Neutrophil (primary cell): ENCODE results near the gene PLPPR2.

Source experiments
- H3K27ac ChIP-seq: fragments of 200-600 bp; sonication (generic); 2 replicates; pipeline ENCODE4 v1.5.1; 2016; ENCODE audit warnings: mild to moderate bottlenecking, moderate library complexity
- H3K27me3 ChIP-seq: fragments of 200-600 bp; sonication (generic); 2 replicates; pipeline ENCODE4 v1.6.0; 2016; ENCODE audit warnings: mild to moderate bottlenecking
- H3K36me3 ChIP-seq: fragments of 200-600 bp; sonication (generic); 2 replicates; pipeline ENCODE4 v1.5.1; 2017
- H3K4me1 ChIP-seq, 2 experiments: fragments of 200-600 bp in 1 of 2; sonication (generic) in 1 of 2; 1 replicate in 1 of 2; 2 replicates in 1 of 2; pipeline versions ENCODE4 v1.5.1 to v1.6.1; 2013 to 2016; ENCODE audit warnings: low read depth in 1 of 2, low read length in 1 of 2, mild to moderate bottlenecking in 1 of 2, moderate library complexity in 1 of 2; ENCODE audit not compliant: control insufficient read depth in 1 of 2, insufficient read depth in 1 of 2
- H3K4me3 ChIP-seq, 2 experiments: fragments of 200-600 bp in 1 of 2; sonication (generic) in 1 of 2; 1 replicate in 1 of 2; 2 replicates in 1 of 2; pipeline ENCODE4 v1.5.1; 2013 to 2016; ENCODE audit warnings: low read depth in 1 of 2, low read length in 1 of 2, mild to moderate bottlenecking in 1 of 2, moderate library complexity in 1 of 2
- H3K9me3 ChIP-seq: fragments of 200-600 bp; sonication (generic); 2 replicates; pipeline ENCODE4 v1.5.1; 2016
- TF ChIP-seq, protein P1 (sequence below): fragments of 200-600 bp; sonication (generic); IDR thresholded peaks from 2 replicates; pipeline ENCODE4 v1.5.1; 2016; ENCODE audit warnings: antibody characterized with exemption

Gene PLPPR2

DNA sequence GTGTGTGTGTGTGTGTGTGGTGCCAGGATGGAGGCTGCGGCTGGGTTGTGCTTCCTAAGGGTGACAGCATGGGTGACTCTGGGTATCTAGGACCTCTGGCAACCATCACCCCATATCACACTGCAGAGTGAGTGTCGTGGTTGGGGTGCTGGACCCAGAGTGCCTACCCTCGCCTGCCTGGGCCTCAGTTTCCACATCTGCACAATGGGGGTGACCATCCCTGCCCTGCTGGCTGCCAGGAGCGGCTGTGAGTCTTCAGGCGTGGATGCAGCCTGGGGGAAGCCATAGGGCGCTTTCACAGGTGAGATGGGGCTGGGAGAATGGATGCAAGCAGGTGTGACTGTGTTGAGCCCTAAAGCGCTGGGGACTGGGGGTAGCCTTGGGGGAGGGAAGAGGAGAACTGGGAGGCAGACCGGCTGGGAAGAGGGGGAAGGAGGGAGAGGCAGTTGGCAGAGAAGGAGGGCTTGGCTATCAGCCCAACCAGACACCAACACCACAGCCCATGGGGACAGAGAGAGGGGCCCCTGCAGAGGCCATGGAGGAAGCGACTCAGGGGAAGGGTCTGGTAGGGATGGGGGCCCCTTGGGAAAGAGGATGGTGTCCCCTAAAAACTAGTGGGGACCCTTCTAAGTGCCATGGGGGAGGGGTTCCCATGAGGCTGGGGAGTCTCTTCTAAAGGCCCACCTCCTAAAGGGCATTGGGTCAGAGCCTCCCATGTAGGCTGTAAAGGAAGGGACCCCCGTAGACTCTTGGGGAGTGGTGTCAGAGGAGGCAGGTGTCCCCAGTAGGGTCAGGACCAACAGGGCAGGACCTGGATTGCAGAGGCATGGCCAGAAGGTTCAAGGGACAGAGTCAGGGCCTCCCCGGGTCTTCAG is 1.7 kb downstream of the PLPPR2 start:
- Histone ChIP-seq H3K27me3 (no peaks in the 10 kb centered on the region), H3K36me3 (peaks cover 42% of the 10 kb centered on the region), H3K4me1 (peaks cover 39 to 40% of the 10 kb centered on the region in 2 experiments), H3K27ac (peak overlapping the region; percentile 6), H3K9me3 (no peaks in the 10 kb centered on the region), H3K4me3 (peak overlapping the region; percentile 85 to 99)
- TF ChIP-seq, protein P1, sequence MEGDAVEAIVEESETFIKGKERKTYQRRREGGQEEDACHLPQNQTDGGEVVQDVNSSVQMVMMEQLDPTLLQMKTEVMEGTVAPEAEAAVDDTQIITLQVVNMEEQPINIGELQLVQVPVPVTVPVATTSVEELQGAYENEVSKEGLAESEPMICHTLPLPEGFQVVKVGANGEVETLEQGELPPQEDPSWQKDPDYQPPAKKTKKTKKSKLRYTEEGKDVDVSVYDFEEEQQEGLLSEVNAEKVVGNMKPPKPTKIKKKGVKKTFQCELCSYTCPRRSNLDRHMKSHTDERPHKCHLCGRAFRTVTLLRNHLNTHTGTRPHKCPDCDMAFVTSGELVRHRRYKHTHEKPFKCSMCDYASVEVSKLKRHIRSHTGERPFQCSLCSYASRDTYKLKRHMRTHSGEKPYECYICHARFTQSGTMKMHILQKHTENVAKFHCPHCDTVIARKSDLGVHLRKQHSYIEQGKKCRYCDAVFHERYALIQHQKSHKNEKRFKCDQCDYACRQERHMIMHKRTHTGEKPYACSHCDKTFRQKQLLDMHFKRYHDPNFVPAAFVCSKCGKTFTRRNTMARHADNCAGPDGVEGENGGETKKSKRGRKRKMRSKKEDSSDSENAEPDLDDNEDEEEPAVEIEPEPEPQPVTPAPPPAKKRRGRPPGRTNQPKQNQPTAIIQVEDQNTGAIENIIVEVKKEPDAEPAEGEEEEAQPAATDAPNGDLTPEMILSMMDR: no peak

DNA sequence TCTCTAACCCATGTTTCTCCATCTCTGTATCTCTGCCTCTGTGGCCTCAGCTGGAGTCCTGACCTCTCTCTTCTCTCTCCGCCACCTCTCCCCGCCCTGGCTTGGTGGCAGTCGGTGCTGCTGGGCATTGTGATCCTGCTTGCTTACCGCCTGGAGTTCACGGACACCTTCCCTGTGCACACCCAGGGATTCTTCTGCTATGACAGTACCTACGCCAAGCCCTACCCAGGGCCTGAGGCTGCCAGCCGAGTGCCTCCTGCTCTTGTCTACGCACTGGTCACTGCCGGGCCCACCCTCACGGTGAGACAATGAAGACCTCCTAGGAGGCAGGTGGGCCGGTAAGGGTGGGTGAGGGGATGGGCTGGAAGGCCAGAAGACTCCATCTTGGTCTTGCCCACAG is 4.2 kb downstream of the PLPPR2 start:
- no peaks in the 10 kb centered on the region for H3K9me3 ChIP-seq
- H3K27ac ChIP-seq: no peak overlapping the region
- TF ChIP-seq, protein P1: no peak
- peaks cover 68% of the 10 kb centered on the region for H3K36me3 ChIP-seq
- no peak overlapping the region for H3K4me3 ChIP-seq
- peaks cover 39 to 40% of the 10 kb centered on the region in 2 experiments for H3K4me1 ChIP-seq
- no peaks in the 10 kb centered on the region for H3K27me3 ChIP-seq

DNA sequence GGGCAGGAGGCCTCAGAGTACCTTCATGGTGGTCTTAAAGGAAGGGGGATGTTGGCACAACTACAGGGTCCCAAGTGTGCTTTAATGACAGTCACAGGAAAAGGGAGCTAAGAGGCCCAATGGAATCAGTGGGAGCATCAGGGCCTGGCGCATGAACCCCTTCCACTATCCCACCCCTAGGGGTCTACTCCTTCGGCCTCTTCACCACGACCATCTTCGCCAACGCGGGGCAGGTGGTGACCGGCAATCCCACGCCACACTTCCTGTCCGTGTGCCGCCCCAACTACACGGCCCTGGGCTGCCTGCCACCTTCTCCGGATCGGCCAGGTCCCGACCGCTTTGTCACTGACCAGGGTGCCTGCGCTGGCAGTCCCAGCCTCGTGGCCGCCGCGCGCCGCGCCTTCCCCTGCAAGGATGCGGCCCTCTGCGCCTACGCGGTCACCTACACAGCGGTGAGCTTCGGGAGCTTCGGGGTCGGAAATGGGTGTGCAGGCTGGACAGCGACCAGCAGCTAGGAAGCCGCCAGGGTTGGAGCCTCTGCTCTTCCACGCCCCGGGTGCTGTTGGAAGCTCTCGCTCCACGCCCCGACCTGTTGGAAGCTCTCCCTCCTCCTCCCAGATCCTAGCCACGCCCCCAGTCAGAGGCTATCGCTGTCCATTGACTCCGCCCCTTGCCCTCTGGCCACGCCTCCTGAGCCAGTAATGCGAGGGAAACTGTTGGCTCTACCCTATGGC is 6.0 kb downstream of the PLPPR2 start:
- no peak overlapping the region for H3K27ac ChIP-seq
- H3K27me3 ChIP-seq: no peaks in the 10 kb centered on the region
- no peaks in the 10 kb centered on the region for H3K9me3 ChIP-seq
- no peak overlapping the region for H3K4me3 ChIP-seq
- TF ChIP-seq, protein P1: no peak
- H3K4me1 ChIP-seq: peaks cover 24 to 34% of the 10 kb centered on the region in 2 experiments
- peaks cover 85% of the 10 kb centered on the region for H3K36me3 ChIP-seq

DNA sequence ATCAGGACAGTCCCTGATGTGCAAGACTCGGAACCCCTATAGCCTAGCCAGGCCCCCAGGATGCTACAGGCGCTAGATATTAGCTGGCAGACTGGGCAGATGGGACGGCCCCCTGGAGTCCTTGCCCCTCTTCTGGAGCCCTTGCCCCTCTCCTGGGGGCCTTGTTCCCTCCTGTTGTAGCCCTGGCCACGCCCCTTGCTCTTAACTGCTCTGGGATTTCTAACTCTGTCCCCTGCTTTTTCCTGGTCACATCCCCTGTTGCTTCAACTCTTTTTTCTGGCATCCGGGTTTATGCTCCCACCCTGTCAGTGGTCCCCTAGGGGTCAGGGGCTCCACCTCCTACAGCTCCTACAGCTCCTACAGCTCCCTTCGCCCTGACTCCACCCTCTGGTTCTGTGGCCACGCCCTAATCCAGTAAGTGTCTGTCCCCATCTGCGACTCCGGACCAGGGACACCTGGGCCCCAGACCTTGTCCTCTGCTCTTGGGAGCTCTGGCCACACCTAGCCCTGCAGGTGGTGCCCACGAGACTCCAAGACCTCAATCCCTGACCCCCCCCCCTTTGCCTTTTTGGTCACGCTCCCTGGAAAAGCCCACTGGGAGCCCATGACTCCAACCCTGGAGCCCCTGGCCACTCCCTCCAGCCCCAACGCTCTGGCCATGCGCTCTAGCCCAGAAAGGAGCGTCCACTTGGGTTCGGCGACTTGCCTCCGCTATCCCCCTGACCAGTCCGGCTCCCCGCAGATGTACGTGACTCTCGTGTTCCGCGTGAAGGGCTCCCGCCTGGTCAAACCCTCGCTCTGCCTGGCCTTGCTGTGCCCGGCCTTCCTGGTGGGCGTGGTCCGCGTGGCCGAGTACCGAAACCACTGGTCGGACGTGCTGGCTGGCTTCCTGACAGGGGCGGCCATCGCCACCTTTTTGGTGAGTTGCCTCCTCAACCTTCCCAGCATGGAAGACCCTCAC is 6.8 kb downstream of the PLPPR2 start:
- H3K27ac ChIP-seq: no peak overlapping the region
- TF ChIP-seq, protein P1: no peak
- H3K4me3 ChIP-seq: no peak overlapping the region
- no peaks in the 10 kb centered on the region for H3K9me3 ChIP-seq
- H3K27me3 ChIP-seq: no peaks in the 10 kb centered on the region
- peaks cover 89% of the 10 kb centered on the region for H3K36me3 ChIP-seq
- peaks cover 16 to 25% of the 10 kb centered on the region in 2 experiments for H3K4me1 ChIP-seq

DNA sequence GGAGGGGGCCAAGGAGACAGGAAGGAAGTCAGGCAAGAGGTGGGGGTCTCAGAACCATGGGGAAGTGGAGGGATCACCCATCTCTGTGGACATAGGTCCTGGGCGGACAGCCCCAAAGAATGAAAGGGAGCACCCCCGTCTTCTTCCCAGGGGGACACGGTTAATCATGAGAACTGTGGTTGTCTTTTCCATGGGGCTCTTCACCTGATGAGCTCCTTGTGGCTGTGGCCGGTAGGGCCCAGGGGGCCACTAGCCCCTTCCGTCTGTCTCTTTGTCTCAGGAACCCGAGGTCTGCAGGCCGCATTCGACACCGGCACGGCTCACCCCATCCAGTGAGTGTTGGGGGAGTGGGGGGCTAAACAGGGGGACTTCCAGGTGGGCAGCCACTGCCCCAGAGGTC is 8.6 kb downstream of the PLPPR2 start:
- Histone ChIP-seq H3K36me3 (peaks cover 84% of the 10 kb centered on the region), H3K9me3 (no peaks in the 10 kb centered on the region), H3K27ac (no peak overlapping the region), H3K4me1 (peaks cover 3 to 7% of the 10 kb centered on the region in 2 experiments), H3K27me3 (no peaks in the 10 kb centered on the region), H3K4me3 (no peak overlapping the region)
- TF ChIP-seq, protein P1: no peak
